Activated T-cell treated with anti-CD3 and anti-CD28 coated beads for 1 hour (primary cell): ENCODE data around the gene SLC16A6.
"Not testable (repeated sequence)": the region's sequence is repeated elsewhere in the genome, so short reads cannot be mapped to it uniquely, and the experiment has no call there.

Experiments used
- DNase-seq: peaks from one replicate; pipeline ENCODE4 v3.0.0-alpha.2; 2020; ENCODE audit warnings: low read depth

SLC16A6 gene

DNA sequence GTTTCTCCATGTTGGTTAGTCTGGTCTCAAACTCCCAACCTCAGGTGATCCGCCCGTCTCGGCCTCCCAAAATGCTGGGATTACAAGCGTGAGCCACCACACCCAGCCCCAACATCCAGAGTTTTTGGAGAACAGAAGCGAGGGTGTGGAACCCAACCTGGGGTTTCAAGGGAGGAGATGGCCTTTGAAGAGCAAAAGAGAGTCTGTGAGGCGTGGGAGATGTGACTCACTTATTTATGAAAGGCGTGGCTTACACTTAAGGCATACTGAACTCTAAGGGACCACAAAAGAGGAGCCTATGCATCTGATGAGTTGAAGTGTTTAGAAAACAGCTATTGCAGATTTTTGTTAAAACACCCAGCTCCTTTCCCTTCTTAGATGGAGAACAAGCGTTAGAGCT is 19.2 kb upstream of the SLC16A6 start:
- peak; percentile 19 for DNase-seq

DNA sequence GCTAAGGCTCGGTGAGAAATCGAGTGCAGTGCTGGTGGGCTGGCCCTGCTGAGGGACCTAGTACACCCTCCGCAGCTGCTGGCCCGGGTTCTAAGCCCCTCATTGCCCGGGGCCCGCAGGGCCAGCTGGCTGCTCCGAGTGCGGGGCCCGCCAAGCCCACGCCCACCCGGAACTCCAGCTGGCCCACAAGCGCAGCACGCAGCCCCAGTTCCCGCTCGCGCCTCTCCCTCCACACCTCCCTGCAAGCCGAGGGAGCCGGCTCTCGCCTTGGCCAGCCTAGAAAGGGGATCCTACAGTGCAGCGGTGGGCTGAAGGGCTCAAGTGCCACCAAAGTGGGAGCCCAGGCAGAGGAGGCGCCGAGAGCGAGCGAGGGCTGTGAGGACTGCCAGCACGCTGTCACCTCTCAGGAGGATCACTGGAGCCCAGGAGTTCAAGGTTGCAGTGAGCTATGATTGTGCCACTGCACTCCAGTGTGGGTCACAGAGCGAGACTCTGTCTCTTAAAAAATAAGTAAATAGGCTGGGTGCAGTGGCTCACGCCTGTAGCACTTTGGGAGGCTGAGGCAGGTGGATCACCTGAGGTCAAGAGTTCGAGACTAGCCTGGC is 18.2 kb upstream of the SLC16A6 start:
- DNase-seq: not testable (repeated sequence)

DNA sequence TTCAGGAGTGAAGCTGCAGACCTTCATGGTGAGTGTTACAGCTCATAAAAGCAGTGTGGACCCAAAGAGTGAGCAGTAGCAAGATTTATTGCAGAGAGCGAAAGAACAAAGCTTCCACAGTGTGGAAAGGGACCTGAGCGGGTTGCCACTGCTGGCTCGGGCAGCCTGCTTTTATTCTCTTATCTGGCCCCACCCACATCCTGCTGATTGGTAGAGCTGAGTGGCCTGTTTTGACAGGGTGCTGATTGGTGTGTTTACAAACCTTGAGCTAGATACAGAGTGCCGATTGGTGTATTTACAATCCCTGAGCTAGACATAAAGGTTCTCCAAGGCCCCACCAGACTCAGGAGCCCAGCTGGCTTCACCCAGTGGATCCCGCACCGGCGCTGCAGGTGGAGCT is 17.6 kb upstream of the SLC16A6 start:
- DNase-seq: not testable (repeated sequence)

DNA sequence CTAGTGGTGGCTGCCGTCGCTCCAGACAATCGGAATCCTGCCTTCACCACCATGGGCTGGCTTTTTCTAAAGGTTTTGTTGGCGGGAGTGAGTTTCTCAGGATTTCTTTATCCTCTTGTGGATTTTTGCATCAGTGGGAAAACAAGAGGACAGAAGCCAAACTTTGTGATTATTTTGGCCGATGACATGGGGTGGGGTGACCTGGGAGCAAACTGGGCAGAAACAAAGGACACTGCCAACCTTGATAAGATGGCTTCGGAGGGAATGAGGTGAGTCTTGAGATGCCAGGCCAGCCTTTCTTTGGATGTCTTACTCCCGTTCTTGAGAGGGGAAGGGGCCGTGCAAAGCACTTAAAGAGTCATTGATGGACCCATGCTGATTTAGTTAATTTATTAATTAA is 16.5 kb upstream of the SLC16A6 start:
- no peak for DNase-seq

DNA sequence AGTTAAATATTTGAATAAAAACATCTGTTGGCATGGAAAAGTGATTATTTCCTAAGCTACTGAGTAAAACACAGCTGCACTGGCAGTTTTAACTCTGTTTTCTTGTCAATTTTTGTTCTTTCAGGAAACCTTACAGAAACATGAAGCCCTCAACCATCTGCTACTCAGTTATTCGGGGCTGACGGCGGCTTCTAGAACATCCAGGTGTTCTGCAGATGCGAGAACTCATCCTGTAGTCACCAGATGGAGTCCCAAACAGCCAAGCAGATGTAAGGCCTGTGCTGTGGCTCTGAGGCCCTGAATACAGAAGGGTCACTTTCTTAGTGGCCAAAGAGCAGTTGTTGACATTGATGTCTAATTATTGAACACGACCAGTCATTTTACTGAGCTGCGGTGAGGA is 15.9 kb upstream of the SLC16A6 start:
- no peak for DNase-seq

DNA sequence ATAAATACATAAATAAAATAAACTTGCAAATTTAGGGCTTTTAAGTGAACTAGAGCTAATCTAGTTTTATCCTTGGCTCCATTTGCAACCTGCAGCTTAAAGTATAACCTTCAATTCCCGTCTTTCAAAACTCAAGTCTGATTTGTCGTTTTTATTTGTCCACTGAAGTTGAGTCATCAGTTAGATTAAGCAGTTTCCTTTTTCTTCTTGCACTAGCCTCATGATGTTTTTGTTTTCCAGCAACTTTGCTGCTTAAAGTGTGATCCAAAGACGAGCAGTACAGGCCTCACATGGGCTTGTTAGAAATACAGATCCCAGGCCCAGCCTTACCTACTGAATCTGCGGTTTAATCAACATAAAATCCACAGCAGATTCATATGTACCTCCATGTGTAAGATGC is 14.2 kb upstream of the SLC16A6 start:
- DNase-seq: no peak

DNA sequence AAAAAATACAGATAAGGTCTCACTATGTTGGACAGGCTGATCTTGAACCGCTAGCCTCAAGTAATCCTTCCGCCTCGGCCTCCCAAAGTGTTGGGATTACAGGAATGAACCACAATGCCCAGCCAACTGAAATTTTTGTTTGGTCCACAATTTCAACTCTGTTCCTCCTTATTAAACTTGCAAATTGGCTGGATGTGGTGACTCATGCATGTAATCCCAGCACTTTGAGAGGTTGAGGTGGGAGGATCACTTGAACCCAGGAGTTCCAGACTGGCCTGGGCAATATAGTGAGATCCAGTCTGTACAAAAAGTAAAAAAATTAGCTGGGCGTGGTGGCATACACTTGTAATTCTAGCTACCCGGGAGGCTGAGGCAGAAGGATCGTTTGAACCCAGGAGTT is 13.8 kb upstream of the SLC16A6 start:
- DNase-seq: no peak

DNA sequence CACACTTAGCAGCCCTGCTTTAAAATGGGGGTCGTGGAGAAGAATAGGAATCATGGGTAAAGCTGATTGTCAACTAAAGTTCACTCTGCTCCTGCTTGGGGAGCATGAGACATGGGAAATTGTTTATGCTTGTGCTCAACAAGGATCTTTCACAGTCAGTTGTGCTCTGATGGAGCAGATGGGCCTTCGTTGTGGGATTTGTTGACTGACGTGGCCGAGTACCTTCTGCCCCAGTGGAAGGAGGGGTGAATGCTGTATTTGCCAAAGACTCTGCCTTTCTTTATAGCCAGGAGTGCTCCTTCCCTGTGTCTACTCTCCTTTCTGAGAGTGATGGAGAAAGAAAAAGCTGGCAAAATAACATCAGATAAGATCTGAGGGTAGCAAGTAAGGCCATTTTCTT is 11.7 kb upstream of the SLC16A6 start:
- DNase-seq: no peak

DNA sequence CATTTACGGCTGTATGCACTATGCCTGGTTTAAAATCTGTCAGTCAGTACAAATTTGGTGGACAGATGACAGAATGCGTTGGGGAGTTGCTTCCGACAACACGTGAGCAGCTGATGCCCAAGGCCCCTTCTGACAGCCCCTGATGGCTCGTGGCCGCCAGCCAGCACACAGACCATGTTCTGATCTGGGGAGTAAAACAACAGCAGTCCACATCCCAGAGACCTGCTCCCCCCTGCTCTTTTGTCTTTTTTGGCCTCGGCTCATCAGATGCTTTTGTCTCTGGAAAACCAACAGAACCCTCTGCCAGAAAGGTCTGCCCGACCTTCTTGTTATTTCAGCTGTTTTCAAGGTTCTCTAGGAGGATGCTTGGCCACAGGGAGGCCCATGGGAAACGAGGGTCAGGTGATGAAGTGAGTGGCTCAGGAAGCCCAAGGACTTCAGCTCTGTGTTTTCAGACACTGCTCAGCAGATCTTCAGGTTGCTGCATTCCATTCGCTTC is 11.2 kb upstream of the SLC16A6 start:
- no peak for DNase-seq

DNA sequence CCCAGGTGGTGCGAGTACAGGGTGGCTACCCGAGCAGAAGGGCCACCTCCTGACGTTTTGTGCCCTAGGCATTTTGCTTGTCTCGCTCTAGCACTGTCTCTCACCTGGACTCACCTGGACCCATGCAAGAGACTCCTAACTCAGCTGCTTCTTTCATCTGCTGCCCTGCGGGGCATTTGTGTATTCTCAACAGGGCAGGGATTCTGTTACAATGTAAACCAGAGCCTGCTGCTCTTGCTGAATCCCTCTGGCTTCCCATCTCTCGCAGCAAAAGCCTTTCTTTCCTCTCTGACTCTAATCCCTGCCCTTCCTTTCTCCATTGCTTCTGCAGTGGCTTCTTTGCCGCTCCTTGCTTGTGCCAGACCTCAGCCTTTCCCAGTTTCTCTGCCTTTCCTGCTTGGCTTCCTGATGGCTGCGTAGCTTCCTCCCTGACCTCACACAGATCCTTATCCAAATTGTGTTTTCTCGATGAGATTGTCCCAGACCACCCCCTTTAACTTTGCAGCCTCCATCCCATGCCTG is 10.6 kb upstream of the SLC16A6 start:
- DNase-seq: no peak

DNA sequence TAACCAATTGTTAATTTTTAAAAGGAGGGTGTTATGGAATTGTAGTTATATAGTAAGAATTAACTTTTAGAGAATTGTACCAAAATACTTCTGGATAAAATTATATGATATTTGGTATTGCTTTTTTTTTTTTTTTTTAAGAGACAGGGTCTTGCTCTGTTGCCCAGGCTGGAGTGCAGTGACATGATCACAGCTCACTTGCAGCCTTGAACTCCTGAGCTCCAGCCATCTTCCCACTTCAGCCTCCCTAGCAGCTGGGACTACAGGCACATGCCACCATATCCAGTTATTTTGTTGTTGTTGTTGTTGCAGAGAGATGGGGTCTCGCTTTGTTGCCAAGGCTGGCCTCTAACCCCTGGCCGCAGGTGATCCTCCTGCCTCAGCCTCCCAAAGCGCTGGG is 8.9 kb upstream of the SLC16A6 start:
- no peak for DNase-seq

DNA sequence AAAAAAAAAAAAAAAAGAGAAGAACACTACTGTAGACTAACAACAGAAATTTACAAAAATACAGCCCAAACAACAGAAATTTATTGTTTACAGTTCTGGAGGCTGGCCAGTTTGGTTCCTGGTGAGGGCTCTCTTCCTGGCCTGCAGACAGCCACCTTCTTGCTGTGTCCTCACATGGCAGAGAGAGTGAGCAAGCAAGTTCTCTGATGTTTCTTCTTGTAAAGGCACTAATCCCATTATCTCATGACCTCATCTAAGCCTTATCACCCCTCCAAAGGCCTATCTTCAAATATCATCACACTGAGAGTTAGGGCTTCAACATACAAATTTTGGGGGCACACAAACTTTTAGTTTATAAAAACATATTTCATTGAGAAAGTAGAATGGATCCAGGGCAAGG is 7.7 kb upstream of the SLC16A6 start:
- DNase-seq: no peak

DNA sequence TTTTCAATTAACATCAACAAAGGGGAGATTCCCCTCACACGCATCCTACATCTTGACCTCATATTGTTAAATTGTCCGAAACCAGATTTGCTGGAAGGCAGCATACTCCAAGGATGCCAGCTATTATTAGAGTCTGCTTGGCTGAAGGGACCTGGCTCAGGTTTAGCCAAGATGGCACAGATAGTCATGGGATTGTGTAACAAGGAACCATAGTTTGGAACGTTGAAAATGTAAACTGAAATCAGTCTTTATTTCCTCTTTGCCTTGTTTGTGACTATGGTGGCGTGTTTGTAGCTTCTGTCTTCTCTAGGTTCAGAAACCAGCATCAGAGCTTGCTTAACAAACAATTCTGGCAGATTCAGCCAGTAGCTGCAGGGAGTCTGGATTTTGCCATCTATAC is 6.3 kb upstream of the SLC16A6 start:
- no peak for DNase-seq

DNA sequence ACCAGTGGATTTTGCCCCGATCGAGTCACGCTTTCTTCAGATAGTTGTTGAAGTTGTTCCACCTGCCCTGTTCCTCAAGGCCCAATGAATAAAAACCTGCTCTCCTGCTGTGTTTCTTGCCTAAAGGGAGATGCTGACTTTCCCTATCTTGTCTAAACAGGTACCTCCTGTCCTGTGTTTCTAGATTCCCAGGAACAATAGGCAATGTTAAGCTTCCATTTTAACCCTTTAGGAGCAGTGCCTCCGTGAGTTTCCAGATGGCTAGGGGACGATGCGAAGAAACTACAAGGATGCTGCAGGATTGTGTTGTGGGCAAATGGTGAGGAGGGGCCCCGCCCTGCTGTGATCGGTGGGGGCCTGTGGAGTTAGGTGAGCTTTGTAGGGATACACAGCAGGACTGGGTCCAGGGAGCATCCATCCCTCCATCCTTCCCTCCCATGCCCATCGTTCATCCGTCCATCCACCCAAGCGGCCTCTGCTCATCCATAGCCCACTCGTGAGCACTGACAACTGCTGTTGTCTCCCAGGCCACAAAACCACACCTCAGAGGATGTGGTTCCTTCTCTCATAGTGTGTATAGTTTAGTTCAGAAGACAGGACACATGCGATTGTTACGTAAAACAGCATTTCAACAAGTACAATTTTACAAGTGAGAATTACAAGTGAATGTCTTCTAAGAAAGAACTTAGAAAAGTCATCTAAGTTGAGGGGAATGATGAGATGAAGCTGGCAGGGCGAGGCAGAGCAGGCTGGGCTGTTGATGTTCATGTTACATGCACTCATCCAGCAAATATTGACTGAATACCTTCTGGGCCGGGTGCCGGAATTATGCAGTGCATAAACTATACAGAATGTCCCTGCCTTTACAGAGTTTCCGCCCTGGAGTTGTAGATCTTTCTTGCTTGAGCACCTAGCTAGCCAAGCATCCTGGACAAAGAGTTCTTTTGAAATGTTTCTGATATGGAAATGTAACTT is 5.6 kb upstream of the SLC16A6 start:
- DNase-seq: peak; percentile 32

DNA sequence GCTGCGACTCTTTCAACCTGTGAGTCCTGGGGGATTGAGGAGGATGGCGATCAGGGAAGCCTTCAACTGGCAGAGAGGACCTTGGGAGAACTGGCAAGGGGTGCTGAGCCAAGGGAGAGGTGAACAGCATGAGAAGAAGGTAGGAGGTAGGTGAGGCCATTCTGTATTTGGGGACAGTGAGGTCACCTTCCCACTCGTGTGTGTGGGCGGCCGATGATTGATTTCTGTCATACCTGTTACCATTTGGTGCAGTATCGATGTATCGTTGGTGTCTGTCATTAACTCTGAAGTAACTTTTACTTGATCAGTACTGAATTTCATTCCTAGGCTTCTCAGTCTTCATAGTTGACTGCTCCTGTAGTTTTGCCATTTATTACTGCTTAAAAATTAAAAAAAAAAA is 4.2 kb upstream of the SLC16A6 start:
- DNase-seq: no peak

DNA sequence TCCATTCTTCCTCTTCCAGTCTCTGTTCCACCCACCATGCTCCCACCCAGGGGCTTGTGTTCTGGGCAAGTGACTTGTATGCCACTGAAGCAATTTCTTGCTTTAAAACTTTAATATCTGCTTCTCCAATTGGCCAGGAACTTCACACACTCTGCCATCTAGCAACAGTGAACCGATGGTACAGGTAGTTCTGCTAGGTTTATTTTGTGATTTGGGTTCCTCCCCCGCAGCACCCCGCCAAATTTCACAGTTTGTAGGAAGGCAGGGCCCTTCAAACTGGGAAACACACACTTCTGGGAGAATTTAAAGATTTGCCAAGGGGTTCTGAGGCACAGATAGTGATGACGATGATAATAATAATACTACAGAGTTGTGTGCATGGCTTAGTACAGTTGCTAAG is 3.7 kb upstream of the SLC16A6 start:
- DNase-seq: no peak

DNA sequence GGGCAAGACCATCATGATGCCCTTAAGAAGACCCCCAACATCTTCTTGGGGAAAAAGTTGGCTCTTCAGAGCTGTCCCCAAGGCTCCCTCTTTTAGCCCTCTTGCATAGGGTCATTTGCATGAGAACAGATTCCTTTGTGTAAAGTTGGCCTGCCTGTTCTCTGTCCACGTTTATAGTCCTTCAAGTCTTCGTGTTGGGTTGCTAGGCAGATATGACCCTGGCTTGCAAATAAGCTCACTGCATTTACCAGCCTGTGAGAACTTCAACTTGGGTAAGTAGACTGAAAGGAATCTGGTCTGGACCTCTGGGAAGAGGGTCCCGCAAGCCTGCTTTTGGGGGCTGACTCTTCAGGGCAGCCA is 3.2 kb upstream of the SLC16A6 start:
- DNase-seq: no peak

DNA sequence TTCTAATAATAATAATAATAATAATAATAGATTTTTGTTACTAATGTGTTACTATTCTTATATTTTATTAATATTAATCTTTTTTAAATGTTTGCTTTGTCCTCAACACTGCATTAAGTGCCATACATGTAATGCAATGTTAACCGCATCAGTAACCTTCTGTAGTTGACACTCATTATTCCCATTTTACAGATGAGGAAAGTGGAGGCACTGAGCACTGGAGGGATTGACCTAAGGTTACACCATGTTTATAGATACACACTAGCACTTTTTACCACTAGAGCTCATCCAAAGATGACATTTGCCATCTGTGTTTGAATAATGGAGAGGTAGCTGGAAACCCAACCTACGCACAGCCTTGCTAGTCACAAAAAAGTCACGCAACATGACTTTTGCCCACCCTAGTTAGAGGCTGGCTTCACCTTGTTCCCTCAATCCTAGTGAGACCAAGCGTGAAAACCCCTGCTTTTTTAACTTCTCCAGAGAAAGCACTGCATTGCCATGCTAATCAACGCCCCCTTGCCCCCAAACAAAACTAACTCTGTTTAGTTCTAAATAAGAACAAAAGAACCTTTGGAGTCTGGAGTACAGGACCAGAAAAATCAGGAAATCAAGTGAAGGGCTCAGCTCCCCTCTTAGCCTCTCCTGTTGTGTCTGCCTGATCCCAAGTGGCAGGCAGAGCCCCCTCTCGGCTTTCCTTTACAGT is 2.7 kb upstream of the SLC16A6 start:
- no peak for DNase-seq

DNA sequence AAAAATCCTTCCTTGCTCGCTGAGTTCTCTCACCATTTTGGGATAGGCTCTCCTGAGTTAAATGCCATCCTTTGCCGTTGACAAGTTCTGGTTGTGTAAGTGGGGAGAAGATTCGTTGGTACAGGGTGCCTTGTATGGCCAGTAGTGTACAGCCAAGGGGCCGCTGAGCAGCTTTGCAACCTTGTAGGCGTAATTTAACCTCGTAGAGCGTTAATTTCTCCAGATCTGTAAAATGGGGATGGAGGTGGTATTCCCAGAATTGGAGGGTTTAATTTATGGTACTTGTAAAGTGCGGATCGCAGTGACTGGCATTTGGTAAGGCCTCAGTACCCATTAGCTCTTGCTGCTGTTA is 1.7 kb upstream of the SLC16A6 start:
- DNase-seq: no peak

DNA sequence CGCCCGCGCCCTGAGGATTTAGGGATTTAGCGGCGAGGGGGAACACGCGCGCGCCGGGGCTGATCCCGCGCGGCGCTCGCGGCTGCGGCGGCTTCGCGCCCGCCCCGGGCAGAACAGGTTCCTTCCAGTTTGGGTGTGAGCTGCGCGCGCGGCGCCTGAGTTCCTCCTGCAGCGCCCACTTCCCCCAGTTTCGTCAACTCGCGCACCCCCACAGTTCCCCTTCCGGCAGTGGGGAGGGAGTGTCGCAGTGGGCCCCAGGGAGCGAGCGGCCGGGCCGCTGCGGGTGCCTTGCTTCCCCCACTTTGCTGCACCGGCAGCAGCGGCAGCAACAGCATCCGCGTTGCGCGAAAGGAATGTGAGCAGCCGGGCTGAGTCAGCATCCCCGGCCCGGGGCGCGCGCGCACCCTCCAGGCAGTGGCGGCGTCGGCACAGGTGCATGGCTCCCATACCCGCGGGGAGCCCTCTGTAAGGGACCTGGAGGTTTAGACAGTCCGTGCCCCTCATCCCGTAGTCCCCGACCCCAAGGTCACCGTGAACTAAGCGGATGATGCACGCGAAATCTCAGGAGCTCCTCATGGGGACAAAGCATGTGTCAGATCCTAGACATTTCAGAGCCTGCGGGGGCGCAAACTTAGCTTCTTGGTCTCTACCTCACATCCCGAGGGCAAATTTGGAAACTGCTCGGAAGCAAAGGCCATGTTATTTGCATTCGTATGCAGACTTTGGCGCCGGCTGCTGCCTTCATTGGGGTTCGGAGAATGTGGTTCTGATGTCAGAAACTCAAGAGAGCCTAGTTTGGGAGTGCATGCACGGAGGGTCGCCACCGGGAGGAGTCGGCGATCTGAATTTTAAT is 1.1 kb upstream of the SLC16A6 start:
- DNase-seq: peak; percentile 85

DNA sequence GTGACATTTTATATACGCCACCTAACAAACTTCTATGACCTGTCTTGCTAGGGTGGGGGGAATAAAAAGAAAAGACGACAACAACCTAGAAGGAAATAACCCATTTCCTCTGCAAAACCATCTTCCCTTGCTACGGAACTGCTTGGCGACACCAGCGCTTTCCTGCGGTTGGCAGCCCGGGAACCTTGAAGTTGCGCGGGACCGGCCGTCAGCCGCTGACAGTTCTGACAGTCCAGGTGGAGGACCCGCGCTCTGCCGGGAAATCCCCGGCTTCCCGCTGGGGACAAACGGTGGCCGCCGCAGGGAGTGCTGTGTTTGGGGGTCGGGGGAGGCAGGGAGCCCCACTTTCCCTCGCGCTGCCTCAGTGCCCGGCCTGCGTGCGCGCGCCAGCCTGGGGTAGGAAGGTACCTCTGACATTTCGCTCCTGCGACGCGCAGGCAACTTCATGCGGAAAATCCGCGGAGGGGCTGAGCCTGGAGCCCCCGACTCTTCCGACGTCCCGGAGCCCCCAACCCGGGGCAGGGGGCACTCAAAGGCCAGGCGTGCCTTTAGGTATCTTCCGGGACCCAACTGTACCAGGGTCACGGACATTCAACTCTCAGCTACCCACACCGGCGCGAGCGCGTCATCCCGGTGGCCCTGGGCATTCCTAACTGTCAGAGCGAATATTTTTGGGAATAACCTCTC is 516 bp downstream of the SLC16A6 start:
- peak; percentile 33 for DNase-seq
